Neural cell (in vitro differentiated cells): Measurements from ENCODE around the gene GIPC2. TPM values are rescaled to one million over a fixed set of nuclear protein-coding genes. Genes with fewer than 3 reads are reported as not detected.

Source experiments
- H2AFZ ChIP-seq: fragments of 200-600, 300-800 bp; sonication (generic), shearing (Covaris generic); 2 replicates; pipeline ENCODE4 v1.6.0; 2014; ENCODE audit warnings: low read depth, mild to moderate bottlenecking, antibody characterized with exemption, low read length, moderate library complexity
- H3F3A ChIP-seq: fragments of 200-600 bp; shearing (Covaris generic); 2 replicates; pipeline ENCODE4 v1.6.1; 2016; ENCODE audit warnings: mild to moderate bottlenecking, moderate library complexity, mixed read lengths, antibody characterized with exemption, low read length; ENCODE audit not compliant: insufficient read depth, poor library complexity, severe bottlenecking
- H3K27ac ChIP-seq: fragments of 200-600, 300-800 bp; sonication (generic), shearing (Covaris generic); 2 replicates; pipeline ENCODE4 v1.5.1; 2014; ENCODE audit warnings: mild to moderate bottlenecking, low read length, moderate library complexity
- H3K27me3 ChIP-seq: fragments of 300-800, 200-600 bp; sonication (generic), shearing (Covaris generic); 2 replicates; pipeline ENCODE4 v1.6.0; 2014; ENCODE audit warnings: mild to moderate bottlenecking, low read depth, low read length, moderate library complexity; ENCODE audit not compliant: insufficient read depth
- H3K36me3 ChIP-seq: fragments of 300-800, 200-600 bp; sonication (generic), shearing (Covaris generic); 2 replicates; pipeline ENCODE4 v1.5.1; 2014; ENCODE audit warnings: mild to moderate bottlenecking, antibody characterized with exemption, low read length, moderate library complexity; ENCODE audit not compliant: insufficient read depth
- H3K4me2 ChIP-seq: fragments of 300-800, 200-600 bp; sonication (generic), shearing (Covaris generic); 2 replicates; pipeline ENCODE4 v1.6.0; 2014; ENCODE audit warnings: mild to moderate bottlenecking, low read length
- H3K4me3 ChIP-seq: fragments of 300-800, 200-600 bp; sonication (generic), shearing (Covaris generic); 2 replicates; pipeline ENCODE4 v1.5.1; 2014; ENCODE audit warnings: mild to moderate bottlenecking, low read length, moderate library complexity
- H3K79me2 ChIP-seq: fragments of 200-600 bp; shearing (Covaris generic); replicated peaks from 2 replicates; pipeline ENCODE4 v1.6.0; 2014; ENCODE audit warnings: mild to moderate bottlenecking, low read length, moderate library complexity; ENCODE audit not compliant: insufficient read depth
- H3K9ac ChIP-seq: fragments of 300-800, 200-600 bp; sonication (generic), shearing (Covaris generic); 2 replicates; pipeline ENCODE4 v1.6.1; 2016; ENCODE audit warnings: mild to moderate bottlenecking, low read length, mixed read lengths
- H3K9me2 ChIP-seq: fragments of 200-600 bp; shearing (Covaris generic); 2 replicates; pipeline ENCODE4 v1.6.1; 2016; ENCODE audit warnings: mild to moderate bottlenecking, low read length, mixed read lengths; ENCODE audit not compliant: insufficient read depth
- H3K9me3 ChIP-seq: fragments of 200-600, 300-800 bp; sonication (generic), shearing (Covaris generic); 2 replicates; pipeline ENCODE4 v1.6.1; 2016; ENCODE audit warnings: mild to moderate bottlenecking, mixed run types, low read length, moderate library complexity, mixed read lengths
- H4K20me1 ChIP-seq: fragments of 200-600 bp; shearing (Covaris generic); 2 replicates; pipeline ENCODE4 v1.6.1; 2016; ENCODE audit warnings: mild to moderate bottlenecking, mixed run types; ENCODE audit not compliant: insufficient read depth
- CTCF ChIP-seq: fragments of 450-650 bp; IDR thresholded peaks from 2 replicates; pipeline ENCODE4 v1.5.1; 2014; ENCODE audit warnings: antibody characterized with exemption, mild to moderate bottlenecking, moderate library complexity; ENCODE audit not compliant: poor library complexity, severe bottlenecking
- EP300 ChIP-seq: fragments of 450-650 bp; conservative IDR thresholded peaks from 2 replicates; pipeline ENCODE4 v1.6.1; 2014; ENCODE audit warnings: antibody characterized with exemption, mild to moderate bottlenecking, moderate library complexity; ENCODE audit not compliant: poor library complexity, severe bottlenecking
- EZH2 ChIP-seq: fragments of 200-600, 300-800 bp; shearing (Covaris generic), sonication (generic); IDR thresholded peaks from 2 replicates; pipeline ENCODE4 v1.6.1; 2014; ENCODE audit warnings: antibody characterized with exemption, low read length, borderline replicate concordance, mild to moderate bottlenecking; ENCODE audit not compliant: insufficient read depth, poor library complexity, severe bottlenecking
- MXI1 ChIP-seq: fragments of 450-650 bp; conservative IDR thresholded peaks from 2 replicates; pipeline ENCODE4 v1.6.1; 2014; ENCODE audit warnings: antibody characterized with exemption, mild to moderate bottlenecking; ENCODE audit not compliant: poor library complexity, severe bottlenecking
- POLR2AphosphoS5 ChIP-seq: IDR thresholded peaks from 2 replicates; pipeline ENCODE4 v1.6.1; 2012
- RAD21 ChIP-seq: fragments of 450-650 bp; conservative IDR thresholded peaks from 2 replicates; pipeline ENCODE4 v1.6.1; 2014; ENCODE audit warnings: antibody characterized with exemption, mild to moderate bottlenecking, moderate library complexity
- SMC3 ChIP-seq: fragments of 450-650 bp; conservative IDR thresholded peaks from 2 replicates; pipeline ENCODE4 v1.6.1; 2014; ENCODE audit warnings: antibody characterized with exemption, mild to moderate bottlenecking, moderate library complexity; ENCODE audit not compliant: poor library complexity
- TAF1 ChIP-seq: IDR thresholded peaks from 2 replicates; pipeline ENCODE4 v1.6.1; 2012; ENCODE audit warnings: low read depth
- polyA plus RNA-seq: library from polyadenylated mRNA; depleted of rRNA; stranded (reverse); fragments of >200 nt; gene quantifications from 2 replicates; pipeline ENCODE4 v1.2.3, GENCODE V29; 2014
- TF ChIP-seq, protein P1 (sequence below): IDR thresholded peaks from 2 replicates; pipeline ENCODE4 v1.6.1; 2012; ENCODE audit warnings: borderline replicate concordance

GIPC2 gene
- polyA plus RNA-seq, 1 donor from 2014 or later = 1.3 TPM

DNA sequence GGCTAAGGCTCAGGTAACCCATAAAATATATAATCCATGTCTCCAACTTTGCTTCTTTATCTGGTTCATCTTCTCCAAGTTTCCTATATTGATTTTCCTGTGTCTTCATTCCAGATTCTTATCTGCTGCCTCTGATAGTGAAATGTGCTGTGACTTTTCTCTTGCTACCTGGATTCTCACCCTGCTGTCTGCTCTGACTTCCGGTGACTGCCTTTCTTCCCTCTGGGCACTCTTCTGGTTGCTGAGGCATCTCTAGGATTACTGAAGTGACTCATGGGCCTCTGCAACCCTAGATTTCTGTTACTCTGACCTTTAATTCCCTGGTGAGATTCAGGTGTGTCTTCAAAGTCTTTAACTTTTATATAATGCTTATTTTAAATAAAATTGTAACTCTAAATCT is 46.9 kb downstream of the GIPC2 start:
- Histone ChIP-seq H2AFZ (no peak overlapping the region), H3K9me3 (no peaks in the 10 kb centered on the region), H3F3A (no peaks in the 10 kb centered on the region), H3K9ac (no peak overlapping the region), H3K9me2 (no peaks in the 10 kb centered on the region), H3K79me2 (no peaks in the 10 kb centered on the region), H4K20me1 (no peaks in the 10 kb centered on the region), H3K27me3 (no peaks in the 10 kb centered on the region), H3K27ac (no peak overlapping the region), H3K4me2 (no peak overlapping the region), H3K36me3 (no peaks in the 10 kb centered on the region), H3K4me3 (no peak overlapping the region)
- TF ChIP-seq CTCF (no peak), EZH2 (no peak), TAF1 (no peak)

DNA sequence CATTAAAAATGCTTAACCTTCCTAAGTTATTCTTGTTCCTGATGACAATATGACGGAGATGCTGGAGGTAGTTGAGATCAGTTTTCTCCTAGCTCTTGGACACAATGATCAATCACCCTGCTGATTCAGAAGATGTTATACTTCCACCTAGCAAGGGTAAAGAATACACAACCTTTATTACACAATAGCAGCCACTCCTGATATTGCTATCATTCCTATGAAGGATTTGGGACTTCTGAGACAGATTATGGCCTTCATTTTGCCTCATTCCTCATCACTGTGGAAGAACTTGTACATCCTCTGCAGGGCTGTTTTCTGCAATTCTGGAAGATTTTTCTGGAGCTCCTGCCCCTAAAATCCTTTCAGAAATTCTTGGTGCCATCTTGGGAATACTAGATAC is 47.8 kb downstream of the GIPC2 start:
- TF ChIP-seq POLR2AphosphoS5 (no peak), EP300 (no peak), SMC3 (no peak), EZH2 (no peak), RAD21 (no peak), TAF1 (no peak), MXI1 (no peak), CTCF (no peak)
- TF ChIP-seq, protein P1, sequence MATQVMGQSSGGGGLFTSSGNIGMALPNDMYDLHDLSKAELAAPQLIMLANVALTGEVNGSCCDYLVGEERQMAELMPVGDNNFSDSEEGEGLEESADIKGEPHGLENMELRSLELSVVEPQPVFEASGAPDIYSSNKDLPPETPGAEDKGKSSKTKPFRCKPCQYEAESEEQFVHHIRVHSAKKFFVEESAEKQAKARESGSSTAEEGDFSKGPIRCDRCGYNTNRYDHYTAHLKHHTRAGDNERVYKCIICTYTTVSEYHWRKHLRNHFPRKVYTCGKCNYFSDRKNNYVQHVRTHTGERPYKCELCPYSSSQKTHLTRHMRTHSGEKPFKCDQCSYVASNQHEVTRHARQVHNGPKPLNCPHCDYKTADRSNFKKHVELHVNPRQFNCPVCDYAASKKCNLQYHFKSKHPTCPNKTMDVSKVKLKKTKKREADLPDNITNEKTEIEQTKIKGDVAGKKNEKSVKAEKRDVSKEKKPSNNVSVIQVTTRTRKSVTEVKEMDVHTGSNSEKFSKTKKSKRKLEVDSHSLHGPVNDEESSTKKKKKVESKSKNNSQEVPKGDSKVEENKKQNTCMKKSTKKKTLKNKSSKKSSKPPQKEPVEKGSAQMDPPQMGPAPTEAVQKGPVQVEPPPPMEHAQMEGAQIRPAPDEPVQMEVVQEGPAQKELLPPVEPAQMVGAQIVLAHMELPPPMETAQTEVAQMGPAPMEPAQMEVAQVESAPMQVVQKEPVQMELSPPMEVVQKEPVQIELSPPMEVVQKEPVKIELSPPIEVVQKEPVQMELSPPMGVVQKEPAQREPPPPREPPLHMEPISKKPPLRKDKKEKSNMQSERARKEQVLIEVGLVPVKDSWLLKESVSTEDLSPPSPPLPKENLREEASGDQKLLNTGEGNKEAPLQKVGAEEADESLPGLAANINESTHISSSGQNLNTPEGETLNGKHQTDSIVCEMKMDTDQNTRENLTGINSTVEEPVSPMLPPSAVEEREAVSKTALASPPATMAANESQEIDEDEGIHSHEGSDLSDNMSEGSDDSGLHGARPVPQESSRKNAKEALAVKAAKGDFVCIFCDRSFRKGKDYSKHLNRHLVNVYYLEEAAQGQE = no peak
- no peaks in the 10 kb centered on the region for H3K9me3 ChIP-seq
- H3F3A ChIP-seq = no peaks in the 10 kb centered on the region
- no peaks in the 10 kb centered on the region for H3K27me3 ChIP-seq
- H3K36me3 ChIP-seq = no peaks in the 10 kb centered on the region
- no peaks in the 10 kb centered on the region for H3K79me2 ChIP-seq
- no peaks in the 10 kb centered on the region for H4K20me1 ChIP-seq
- H2AFZ ChIP-seq = no peak overlapping the region
- H3K4me3 ChIP-seq = no peak overlapping the region
- no peaks in the 10 kb centered on the region for H3K9me2 ChIP-seq
- no peak overlapping the region for H3K27ac ChIP-seq
- H3K4me2 ChIP-seq = no peak overlapping the region
- no peak overlapping the region for H3K9ac ChIP-seq
